22Rv1 (cell line): ENCODE measurements around the gene ARMC12.
"Not testable (repeated sequence)": the region's sequence is repeated elsewhere in the genome, so short reads cannot be mapped to it uniquely, and the experiment has no call there.

Source experiments
- H3K27ac ChIP-seq: fragments of 450-650 bp; 2 replicates; pipeline ENCODE4 v1.5.1; 2017
- ZFX ChIP-seq: fragments of 450-650 bp; IDR thresholded peaks from 2 replicates; pipeline ENCODE4 v1.6.1; 2017; ENCODE audit warnings: antibody characterized with exemption, borderline replicate concordance
- TF ChIP-seq, protein P1 (sequence below): fragments of 450-650 bp; IDR thresholded peaks from 2 replicates; pipeline ENCODE4 v1.5.1; 2017; ENCODE audit warnings: mild to moderate bottlenecking

Gene ARMC12, protein sequence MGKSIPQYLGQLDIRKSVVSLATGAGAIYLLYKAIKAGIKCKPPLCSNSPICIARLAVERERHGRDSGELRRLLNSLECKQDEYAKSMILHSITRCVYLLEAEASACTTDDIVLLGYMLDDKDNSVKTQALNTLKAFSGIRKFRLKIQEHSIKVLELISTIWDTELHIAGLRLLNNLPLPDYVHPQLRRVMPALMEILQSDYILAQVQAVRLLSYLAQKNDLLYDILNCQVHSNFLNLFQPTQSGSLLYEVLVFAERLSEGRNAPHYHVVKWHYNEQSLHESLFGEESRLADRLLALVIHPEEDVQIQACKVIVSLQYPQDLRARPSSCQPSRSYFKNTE

DNA sequence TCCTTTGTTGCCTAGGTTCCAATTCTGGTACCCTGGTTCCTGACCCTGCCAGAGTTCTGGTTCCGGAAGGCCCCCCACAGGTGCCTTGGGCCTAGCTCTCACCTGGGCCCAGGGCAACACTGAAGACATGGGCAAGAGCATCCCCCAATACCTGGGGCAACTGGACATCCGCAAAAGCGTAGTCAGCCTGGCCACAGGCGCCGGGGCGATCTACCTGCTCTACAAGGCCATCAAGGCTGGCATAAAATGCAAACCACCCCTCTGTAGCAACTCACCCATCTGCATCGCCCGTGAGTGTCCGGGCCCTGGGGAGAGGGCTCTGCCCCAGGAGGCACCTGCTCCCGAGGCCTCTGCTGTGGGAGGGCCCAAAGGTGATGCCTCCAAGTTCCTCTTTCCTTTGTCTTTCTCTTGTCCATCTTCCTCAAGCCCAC, at the start of gene ARMC12:
TSS of gene ARMC12 (plus strand) at position 51 of the 431 bp plus-strand sequence. CDS start at position 128, 77 bp downstream.
- peak within 1 kb of the TSS; percentile 100 for H3K27ac ChIP-seq
- no peak for TF ChIP-seq ZFX
- TF ChIP-seq, protein P1, sequence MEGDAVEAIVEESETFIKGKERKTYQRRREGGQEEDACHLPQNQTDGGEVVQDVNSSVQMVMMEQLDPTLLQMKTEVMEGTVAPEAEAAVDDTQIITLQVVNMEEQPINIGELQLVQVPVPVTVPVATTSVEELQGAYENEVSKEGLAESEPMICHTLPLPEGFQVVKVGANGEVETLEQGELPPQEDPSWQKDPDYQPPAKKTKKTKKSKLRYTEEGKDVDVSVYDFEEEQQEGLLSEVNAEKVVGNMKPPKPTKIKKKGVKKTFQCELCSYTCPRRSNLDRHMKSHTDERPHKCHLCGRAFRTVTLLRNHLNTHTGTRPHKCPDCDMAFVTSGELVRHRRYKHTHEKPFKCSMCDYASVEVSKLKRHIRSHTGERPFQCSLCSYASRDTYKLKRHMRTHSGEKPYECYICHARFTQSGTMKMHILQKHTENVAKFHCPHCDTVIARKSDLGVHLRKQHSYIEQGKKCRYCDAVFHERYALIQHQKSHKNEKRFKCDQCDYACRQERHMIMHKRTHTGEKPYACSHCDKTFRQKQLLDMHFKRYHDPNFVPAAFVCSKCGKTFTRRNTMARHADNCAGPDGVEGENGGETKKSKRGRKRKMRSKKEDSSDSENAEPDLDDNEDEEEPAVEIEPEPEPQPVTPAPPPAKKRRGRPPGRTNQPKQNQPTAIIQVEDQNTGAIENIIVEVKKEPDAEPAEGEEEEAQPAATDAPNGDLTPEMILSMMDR, result no peak

DNA sequence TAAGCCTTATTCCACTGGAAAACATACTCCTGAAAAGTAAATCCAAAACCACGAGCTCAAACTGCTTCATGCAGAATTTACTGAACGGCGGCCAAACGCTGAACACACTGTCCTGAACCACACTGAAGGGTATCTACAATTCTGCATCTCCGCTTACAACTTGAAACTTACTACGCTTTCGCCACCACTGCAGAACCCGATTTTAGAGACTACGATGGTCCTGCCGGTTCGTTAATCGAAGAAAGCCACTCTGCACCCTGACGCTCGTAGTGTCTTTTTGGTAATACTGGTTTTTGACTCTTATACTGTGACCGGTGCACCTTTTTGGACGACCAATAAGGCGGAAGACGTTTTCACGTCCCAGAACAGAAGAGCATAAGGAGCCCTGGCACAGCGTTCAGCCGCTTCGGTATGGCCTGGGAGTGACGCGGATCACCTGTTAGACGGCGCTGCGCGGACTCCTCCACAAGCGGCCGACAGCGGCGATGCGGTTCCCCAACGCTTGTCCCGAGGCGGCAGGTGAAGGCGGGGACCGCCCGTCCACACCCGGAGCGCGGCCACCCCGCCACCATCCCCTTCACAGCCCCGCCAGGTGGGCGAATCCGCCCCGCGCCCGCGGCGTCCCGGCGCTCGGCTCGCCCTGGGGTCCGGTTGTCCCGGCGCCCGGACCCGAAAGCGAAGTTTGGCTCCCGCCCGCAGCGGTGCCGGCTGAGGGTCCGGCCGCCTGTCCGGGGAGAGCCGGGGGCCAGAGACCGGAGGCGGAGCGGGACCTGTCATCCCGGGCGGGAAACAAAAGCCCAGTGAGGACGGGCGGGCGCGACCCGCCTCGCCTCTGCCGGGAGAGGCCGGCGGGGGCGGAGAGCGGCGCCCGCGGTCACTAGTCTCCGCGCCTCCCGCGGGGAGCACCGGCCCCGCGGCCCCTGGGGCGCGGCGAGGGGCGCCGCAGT, 48.9 kb upstream of the ARMC12 start:
- TF ChIP-seq, protein P1, result 0 out of 2 replicates have a peak, but pooled peaks have one; percentile 9
- TF ChIP-seq ZFX, result no peak

DNA sequence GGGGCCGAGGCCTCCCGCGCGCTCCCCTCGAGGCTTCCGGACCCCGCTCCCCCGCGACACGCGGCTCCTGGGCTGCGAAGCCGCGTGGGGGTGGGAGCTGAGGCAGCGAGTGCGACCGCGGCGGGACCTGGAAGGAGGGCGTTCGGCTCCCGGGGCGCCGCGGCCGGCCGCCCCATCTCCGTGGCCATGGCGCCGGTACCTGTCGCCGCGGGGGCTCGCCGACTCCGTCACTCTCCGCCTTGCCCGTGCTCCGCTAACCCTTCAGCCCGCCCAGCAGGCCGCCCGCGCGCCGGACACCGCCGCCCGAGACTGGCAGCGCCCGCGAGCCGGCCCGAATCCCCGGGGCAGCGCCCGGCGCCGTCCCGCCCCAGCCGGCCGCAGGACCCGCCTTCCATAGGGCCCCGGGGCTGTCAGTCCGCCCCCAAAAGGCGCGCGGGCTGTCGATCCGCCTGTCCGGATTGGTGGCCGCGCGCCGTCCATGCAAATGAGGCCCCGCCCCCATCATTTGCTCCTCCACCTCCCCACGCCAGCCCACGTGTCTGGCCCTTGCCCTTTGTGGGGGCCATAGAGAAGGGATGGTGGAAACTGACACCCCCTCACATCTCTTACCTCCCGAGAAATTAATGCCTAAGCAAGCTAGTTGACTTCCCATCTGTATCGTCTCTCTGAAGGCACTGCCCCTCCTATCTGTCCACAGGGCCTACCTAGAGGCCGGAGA, 48.1 kb upstream of the ARMC12 start, which contains the start of gene FKBP5:
TSS of gene FKBP5 (minus strand) at position 311 of the 718 bp plus-strand sequence. CDS start 46,091 bp downstream, outside the sequence.
- no peak for TF ChIP-seq ZFX
- TF ChIP-seq, protein P1, result no peak
- peak within 1 kb of the TSS; percentile 93 for H3K27ac ChIP-seq

More for the DNA sequence above, 48.9 kb upstream of the ARMC12 start:
- peak overlapping the region; percentile 93 for H3K27ac ChIP-seq

DNA sequence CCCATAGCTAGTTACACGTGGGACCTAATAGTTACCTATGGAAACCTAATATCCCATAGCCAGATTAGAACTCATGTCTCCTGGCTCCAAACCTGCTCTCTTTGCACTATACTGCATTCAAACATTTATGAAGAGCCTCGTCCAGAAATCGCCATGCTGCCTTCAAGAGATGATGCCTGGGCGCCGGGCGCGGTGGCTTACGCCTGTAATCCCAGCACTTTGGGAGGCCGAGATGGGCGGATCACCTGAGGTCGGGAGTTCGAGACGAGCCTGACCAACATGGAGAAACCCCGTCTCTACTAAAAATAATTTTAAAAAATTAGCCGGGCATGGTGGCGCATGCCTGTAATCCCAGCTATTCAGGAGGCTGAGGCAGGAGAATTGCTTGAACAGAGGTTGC, 46.8 kb upstream of the ARMC12 start:
- H3K27ac ChIP-seq, result peak overlapping the region; percentile 93

DNA sequence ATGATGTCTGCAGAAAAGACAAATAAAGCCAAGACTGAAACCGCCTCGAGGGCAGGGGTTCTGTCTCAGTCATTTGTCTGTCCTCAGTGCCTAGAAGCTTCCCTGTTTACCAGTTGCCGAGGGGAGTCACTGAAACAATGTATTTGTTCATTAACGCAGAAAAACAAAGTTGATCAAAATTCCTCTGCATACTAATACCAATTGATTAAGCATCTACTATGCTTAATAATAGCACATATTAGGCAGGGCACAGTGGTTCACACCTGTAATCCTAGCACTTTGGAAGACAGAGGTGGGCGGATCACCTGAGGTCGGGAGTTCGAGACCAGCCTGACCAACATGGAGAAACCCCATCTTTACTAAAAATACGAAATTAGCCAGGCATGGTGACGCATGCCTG, 46.3 kb upstream of the ARMC12 start:
- H3K27ac ChIP-seq, result no peak overlapping the region

DNA sequence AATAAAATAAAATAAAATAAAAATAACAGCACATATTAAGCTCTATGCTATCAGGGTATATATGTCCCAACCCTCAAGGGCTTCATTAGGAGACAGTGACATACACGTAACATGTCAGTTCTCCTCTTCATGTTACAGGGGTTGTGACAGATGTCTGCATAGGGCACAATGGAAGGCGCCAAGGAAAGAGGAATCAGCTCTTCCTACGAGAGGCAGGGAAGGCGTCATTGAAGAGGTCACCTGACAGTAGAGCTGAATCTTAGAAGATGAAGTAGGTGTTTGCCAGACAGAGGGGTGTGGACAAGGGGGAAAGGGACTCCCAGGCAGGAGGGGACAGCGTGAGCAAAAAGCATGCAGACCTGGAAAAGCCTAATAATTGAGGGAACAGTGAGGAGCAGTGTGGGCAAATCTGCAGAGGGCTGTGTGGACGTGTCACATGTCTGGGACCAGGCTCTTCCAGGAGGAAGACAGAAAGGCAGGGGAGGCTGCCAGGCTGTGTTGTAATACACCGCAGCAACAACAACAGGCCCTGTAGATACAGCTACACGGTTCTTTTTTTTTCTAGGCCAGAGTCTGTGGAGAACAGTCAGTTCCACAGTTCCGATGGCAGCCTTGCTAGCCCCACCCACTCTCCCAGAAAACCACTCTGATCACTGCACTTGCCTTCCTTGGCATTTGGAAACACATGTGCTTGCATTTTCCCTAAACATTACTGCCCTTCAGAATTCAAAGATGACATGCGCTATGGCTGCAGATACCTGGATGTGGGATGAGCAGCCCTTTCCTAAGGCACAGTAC, 45.6 kb upstream of the ARMC12 start:
- peak overlapping the region; percentile 48 for H3K27ac ChIP-seq
- TF ChIP-seq, protein P1, result no peak
- no peak for TF ChIP-seq ZFX

More for the DNA sequence above, 46.3 kb upstream of the ARMC12 start:
- TF ChIP-seq, protein P1, result no peak
- no peak for TF ChIP-seq ZFX

DNA sequence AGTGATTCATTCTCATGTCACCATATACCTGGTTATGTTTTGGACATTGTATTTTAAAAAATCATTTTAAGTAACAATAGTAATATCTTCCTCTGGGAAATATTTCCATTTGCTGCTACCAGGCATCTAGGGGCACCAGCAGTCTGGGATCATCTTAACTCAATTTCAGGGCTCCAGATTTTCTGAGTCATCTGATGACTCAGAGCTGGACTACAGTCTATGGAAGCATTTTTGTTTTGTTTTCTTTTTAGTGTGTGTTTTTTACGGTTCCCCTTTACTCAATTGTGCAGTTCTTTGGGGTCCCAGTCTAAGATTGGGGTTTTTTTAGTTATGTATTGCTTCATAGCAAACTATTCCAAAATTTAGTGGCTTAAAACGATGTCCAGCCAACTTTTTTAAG, 42.4 kb upstream of the ARMC12 start:
- TF ChIP-seq, protein P1, result no peak
- TF ChIP-seq ZFX, result no peak
- H3K27ac ChIP-seq, result no peak overlapping the region

DNA sequence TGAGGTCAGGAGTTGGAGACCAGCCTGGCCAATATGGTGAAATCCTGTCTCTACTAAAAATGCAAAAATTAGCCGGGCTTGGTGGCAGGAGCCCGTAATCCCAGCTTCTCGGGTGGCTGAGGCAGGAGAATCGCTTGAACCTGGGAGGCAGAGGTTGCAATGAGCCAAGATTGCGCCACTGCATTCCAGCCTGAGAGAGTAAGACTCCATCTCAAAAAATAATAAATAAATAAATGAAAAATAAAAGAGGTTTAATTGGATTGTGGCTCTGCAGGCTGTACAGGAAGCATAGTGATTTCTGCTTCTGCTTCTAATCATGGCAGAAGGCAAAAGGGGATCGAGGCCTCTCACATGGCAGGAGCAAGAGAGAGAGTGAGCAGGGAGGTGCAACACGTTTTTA, 38.4 kb upstream of the ARMC12 start:
- not testable (repeated sequence) for H3K27ac ChIP-seq
